Amniotic epithelial cell (primary cell): ENCODE data around the gene PRKG1.

Experiments used
- DNase-seq: peaks from one replicate; pipeline ENCODE4 v3.0.0-alpha.2; 2010; ENCODE audit warnings: low read depth

Gene PRKG1

DNA sequence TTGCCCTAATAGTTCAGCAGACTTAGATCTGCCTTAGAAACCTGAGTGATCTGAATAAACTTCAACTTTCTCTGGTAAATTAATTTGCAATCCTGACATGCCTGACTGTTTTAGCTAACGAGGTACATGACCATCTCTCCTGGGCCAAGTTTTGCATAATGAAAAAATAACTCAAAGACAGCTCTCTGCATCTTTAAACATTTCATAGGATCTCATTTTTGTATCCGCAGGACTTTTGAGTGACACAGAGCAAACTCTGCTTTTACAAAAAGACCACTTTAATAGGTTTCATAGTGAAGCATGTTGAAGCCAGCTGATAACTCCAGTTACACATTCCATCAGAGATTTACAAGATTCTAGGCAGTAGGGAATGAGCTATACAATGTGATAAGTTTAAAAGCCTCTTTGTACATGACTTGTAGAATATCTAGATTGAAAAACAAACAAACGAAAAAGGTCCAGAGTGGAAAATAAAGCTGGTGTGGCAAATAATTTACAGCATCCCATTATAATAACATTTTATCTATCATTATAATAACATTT is 2.1 kb downstream of the PRKG1 start:
- no peak for DNase-seq

DNA sequence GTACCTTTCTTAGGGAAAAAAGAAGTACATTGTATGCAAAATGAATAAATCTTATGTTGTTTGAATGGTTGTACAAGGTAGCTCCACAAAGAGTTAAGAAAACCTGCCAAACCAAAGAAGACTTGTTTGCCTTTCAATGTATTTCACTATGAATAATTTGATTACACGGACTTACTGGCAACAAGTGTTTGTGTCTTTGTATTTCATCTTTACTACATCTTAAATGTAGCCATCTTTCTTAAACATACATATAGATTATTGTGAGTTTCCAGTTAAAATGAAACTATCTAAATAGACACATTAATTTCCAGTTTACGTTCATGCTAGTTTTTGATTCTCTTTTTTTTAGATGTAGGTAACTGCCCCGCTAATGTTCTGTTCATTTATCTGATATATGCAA is 2.8 kb downstream of the PRKG1 start:
- DNase-seq, result no peak

DNA sequence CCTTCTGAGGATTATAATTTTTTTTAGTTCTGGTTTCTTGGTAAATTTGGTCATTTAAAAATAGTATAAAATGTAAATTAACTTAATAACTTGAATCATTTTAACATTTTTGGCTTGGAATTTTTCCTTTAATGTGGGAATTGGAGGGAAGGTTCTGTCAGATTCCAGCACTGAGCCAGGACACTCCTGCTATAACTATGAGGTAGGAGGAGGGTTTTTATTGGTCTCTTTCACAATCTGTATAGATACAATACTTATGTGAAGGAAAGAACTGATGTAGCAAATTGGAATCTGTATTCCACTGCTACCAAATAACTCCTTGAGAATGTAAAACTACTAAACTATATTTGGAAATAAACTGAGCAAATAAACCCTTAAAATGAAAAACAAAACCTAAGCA is 3.2 kb downstream of the PRKG1 start:
- no peak for DNase-seq

DNA sequence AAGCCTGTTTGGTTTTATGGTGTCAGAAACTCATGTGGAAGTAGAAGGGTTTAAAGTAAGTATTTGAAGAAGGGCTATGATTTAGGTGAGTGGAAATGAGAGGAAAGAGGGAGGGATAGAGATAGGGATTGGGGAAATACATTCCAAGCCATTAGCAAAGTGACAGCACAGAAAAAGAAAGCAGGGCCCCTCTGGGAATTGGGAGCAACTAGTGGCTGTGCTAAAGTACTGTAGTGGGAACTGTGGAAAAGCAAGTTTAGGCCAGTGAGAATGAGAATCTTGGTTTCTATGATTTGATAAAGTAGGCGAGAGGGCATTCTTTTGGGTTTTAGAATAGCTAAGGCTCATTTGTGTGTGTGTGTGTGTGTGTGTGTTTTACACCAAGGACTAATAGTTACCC is 5.0 kb downstream of the PRKG1 start:
- DNase-seq, result no peak

DNA sequence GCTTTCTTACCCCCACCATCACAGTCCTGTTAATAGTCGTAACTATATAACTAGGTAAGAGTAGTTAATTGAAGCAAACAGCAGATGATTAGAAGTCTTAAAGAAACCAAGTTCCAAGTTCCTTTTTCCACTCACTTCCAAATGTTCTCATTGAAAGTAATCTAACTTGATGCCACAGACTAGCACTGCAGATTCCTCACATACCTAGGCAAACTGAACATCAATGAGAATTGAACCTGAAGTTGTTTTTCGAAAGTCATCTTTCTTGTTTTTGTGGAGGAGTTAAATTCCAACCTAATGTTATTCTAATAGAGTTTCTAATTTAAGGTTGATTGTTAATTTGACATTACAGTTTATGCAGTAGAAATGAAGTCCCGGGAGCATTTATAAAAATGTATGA is 5.5 kb downstream of the PRKG1 start:
- DNase-seq, result no peak

DNA sequence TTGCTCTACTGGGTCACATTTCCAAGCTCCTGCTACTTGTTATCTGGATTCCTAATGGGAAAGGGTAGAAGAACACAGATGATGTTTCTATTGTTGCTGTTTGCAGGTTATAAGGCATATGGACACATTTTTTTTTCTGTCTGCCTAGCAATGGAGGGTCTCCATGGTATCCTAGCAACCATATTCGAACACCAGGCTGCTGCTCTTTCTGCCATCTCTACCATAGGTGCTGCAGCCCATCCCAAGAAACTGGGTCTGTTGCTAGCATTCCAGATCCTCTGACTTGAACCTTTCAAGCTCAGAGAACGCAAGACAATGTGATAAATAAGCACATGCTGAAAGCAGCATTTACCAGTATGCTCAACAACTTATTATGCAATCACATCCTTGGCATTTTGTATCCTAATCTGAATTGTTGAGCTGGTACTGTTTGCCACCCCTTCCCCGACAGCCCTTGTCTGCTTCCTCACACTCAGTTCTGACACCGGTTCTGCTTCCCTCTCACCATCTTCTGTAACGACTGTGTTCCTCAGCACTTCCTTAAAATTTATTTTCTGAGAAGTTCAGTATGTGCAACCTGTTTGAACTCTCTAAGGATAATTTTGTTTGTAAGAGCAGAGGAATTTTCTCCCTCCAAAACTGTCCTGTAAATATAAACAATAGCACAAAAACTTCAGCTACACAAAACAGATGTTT is 6.2 kb downstream of the PRKG1 start:
- DNase-seq, result no peak

DNA sequence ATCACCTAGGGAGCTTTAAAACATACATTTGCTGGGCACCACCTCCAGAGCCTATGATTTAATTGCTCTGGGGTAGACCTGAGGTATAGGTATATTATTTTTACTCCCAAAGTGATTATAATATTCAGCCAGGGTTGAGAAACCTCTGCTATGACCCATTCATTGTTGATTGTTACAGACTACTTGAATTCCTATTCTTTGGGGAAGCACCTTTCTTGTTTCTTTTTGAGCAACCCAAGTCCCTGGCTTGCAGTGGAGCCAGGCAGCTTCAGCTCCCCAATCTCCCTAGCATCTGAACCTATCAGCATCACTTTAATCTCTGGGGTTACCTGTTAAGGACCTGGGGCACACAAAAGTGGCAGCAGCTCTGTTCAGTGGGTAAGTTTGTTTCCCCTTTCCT is 8.6 kb downstream of the PRKG1 start:
- no peak for DNase-seq

DNA sequence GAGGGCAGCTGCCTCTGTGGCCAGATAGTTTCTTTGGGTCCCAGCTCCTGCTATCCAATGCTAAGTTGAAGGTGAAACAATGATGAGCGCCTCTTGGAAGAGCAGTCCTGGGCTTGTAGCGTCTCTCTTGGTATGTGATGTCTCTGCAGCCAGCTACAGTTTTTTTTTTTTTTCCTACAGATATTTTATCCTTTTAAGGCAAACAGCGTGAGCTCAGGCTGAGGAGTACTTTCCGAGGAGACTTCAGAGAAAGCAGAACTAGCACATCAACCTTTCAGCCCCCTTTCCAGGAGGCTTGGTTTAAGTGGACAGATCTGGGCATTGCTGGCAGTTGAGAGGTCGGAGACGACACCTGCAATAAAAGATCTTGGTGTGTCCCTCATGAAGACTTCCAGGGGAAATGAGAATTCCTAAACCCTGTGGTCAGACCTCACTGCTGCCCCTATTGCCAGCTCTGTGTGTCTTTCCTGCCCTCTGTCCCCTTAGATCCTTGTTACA is 9.1 kb downstream of the PRKG1 start:
- peak; percentile 17 for DNase-seq

DNA sequence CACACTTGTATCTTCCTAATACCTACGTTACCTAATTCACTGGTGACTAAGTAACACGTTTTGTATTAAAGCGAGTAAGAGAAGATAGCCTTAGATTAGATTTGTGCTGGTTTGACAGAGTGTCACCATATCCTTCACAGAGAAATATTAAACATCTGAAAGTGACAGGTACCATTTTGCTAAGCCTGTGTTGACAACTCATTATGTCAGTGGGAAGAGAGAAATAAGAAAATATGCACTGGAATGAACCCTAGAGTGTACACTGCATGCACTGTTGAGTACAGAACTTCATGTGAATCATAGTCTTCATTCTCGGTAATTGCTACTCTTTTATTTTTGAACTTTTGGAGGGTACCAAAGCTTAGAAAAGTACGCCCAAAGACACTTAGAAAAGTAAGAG is 10.9 kb downstream of the PRKG1 start:
- DNase-seq, result no peak

GRCh38 chr10:51086710-51087109 is 12.4 kb downstream of the PRKG1 start:
- no peak for DNase-seq

DNA sequence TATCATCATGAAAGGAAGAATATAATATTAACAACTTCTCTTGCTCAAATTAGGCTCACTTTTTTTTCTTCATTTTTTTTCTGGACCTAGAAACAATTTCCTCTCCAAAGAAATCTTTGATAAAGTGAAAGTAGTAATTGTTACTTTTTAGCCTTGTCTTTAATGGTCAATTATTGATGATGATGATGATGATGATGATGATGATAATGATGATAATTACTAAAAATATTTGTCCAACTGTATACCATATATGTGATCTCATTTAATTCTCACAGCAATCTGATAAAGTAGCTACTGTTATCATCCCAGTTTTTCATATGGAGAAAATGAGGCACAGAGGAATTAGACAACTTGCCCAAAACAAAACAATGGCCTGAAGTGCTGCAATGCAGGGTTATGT is 12.8 kb downstream of the PRKG1 start:
- no peak for DNase-seq

DNA sequence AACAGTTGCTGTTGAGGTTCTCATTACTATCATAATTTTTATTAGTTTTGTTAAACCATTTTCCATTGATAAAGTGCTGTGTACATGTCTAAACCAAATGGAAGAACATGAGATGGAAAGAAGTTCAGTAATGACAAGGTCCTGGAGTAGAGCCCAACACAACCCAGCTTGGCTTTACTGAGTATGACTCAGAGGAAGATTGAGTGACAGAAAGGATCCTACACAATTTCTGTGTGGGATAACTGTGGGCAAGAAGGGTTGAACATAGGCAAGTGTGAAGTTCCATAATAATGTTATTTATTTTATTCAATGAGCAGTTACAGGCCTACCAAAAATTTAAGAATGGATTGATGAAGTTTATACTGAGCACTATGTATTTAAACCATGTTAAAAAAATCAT is 15.9 kb downstream of the PRKG1 start:
- peak; percentile 35 for DNase-seq

DNA sequence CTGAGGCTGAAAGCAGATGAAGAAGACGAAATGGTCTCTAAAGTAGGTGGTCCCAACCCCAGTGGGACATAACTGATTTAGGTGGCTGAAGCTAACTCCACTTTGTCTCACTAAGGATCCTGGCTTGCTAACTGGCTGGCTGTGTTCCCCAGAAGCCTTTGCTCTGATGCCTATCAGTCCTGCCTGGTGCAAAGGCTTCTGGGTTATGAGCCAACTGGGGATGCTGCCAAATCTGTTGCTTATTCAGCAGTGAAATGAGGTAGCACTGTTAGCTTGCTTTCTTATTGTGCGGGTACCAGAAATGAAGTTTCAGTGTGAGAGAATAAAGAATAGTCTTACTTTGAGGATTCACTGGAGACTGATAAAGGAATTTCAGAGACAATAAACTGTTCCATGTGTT is 18.1 kb downstream of the PRKG1 start:
- DNase-seq, result peak; percentile 51

- DNase-seq, result no peak
These were observed 21.2 kb downstream of the PRKG1 start for GRCh38 chr10:51095444-51095843.

DNA sequence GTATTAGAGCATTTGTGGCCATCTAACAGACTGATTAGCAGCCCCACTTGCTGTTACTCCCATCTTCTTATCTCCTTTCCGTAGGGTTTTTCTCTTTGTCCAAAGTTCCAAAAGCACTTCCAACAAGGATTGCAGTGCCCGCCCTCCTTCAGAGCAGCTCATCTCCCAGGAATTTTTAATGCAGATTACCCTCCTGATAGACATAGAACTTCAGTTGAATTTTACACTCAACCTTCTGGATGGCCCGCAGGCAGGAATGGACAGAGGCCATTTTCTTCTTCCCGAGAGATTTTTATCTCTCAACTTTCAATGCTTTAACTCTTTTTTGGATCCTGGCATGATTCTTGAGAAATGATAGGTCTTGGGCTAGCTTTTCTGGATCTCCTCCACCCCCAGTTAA is 23.3 kb downstream of the PRKG1 start:
- no peak for DNase-seq

GRCh38 chr10:51100221-51100620 is 25.9 kb downstream of the PRKG1 start:
- DNase-seq, result no peak

DNA sequence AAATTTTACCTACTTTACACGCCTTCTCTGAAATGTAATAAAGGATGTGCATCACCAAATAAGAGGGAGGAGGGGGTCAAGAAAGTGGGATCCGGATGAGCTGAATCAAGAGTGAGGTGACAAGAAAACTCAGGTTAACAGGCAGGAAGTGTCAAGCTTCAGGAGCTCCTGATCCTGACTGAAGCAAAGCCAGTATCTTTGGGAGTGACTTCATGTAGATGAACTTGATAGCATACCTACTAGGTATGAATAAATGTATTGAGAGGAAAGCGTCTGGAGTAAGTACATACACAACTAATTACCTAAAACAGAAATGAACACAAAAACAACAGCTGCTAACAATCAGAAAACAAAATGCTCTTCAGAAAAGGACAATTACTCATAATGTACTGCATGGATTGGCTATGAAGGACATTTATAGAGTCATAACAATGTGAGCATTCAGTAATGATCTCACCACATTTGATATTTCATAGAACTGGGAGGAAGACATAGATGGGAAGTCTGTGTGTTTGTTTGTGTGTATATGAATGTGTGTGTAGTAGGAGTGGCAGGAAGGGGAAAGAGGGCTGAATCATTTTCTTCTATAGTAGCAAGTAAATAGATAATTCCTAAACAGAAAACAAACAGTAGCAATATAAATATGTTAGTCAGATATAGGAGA is 29.4 kb downstream of the PRKG1 start:
- no peak for DNase-seq

DNA sequence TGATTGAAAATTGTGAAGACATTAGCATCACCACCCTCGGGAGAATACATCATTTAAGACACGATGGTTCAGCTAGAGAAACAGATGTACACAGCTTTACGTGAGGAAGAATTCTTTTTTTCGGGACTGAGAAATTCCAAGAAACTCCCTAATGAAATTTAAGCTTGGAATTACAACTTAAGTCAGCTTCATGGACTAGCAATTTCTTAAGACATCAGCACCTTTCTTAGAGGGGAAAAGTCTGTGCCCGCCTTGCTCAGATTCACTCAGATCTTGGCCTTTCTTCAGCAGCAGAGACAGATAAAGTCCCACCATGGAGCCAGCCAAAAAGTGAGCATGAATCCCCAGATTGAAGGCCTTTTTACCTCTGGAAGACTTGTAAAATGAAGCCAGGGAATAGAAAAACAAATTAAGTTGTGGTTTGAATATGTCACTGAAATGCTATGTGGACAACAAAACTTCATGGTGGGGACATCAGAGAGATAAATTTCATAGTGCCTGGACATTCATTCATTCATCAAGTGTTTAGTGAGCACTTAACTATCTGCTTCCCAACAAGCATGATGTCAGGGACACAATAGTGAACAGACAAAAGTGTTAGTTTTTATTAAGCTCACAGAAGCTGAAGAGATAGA is 32.1 kb downstream of the PRKG1 start:
- DNase-seq, result no peak

GRCh38 chr10:51108406-51108805 is 34.1 kb downstream of the PRKG1 start:
- DNase-seq, result no peak

DNA sequence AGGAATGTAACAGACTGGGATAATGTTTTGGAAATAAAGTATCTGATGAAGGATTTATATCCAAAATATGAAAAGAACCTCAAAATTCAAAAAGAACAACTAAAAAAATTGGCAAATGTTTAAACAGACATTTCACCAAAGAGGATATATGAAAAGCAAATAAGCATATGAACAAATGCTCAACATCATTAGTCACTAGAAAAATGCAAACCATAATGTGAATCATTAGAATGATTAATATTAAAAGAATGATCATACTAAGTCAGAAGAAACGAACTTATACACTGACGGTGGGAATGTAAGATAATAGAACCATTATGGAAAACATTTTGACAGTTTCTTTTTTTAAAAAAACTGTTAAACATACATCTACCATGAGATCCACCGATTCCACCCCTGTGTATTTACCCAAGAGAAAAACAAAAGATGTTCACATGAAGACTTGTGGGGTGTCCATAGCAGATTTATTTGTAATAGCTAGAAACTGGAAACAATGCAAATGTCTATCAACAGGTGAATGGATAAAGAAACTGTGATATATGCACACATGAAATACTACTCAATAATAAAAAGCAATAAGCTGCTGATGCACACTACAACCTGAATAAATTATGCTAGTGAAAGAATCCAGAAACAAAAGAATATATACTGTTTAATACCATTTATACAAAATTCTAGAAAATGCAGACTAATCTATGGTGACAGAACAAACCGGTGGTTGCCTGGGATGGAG is 35.7 kb downstream of the PRKG1 start:
- peak; percentile 65 for DNase-seq

DNA sequence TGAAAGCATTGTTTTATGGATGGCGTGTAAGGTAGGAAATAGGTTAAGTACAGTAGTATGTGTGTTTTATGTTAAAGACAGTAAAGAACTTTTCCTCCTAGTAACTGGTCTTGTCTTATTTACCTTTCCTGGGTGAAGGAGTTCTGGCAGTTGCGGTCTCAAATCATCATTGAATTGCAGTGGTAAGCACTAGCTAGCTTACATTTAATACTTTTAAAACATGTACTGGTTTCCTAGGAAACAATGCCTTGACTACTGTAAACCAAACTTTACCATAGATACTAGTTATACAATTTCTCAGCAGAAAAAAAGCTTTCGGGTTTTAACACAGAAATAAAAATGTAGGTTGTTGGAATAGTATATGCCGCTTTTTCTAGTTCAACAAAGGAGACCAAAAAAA is 37.7 kb downstream of the PRKG1 start:
- no peak for DNase-seq

- no peak for DNase-seq
These were observed 38.7 kb downstream of the PRKG1 start for GRCh38 chr10:51113007-51113406.
